ENCODE measurements around the gene FCER2. TPM values are rescaled to one million over a fixed set of nuclear protein-coding genes. Genes with fewer than 3 reads are reported as not detected.

The FCER2 gene
- under 1 TPM in 1 of 2 donors, not detected in 1; 0.14 TPM for total RNA-seq
- not detected for polyA plus RNA-seq

DNA sequence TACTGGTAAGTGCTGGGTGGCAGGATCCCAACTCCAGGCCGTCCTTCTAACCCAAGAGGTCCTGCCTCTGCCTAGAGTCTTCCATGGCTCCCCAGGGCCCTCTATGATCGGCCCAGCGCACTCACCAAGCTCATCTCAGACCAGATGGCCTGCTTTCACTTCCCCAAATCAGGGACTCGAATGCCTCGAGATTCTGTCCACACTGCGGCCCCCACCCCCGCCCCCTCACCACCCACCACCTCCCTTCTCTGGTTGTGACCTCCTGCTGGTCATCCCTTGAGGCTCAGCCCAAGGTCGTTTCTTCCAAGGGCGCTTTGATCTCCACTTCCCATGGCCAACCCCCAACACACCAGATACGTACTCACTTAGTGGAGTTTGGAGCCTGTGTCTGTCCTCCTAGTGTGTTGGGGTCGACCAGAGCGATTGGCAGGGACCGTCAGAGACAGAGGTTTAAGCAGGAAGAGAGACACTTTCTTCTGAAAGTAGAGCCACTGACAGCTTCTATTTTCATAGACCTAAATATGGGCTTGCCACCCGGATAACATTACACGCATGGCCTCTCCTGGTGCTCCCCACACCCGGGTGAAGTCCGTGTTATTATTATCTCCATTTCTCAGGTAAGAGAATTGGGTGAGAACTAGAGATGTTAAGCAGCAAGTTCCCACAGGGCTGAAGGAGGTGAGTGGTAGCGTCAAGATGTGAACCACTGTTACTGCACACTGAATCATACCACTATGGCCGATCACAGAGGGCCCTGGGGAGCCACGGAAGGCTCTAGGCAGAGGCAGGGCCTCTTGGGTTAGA is at the start of gene FCER2:
TSS of gene FCER2 (minus strand) at position 478 of the 804 bp plus-strand sequence. CDS start 2,371 bp downstream, outside the sequence.
- 58% methylated on average over 20 of the region's 20 CpGs for WGBS
- no peak within 1 kb of the TSS for H3K27ac ChIP-seq (ENCODE audit: low read depth in 1 of 2, low read length in 2 of 2)
- H3K4me1 ChIP-seq (ENCODE audit: control insufficient read depth in 4 of 4, insufficient read depth in 4 of 4, low read length in 3 of 4), result no peaks in the 10 kb centered on the region
- TF ChIP-seq GABPA (IDR thresholded peaks at IDR 0.05 in 1 of 2, conservative IDR thresholded peaks at IDR 0.05 in 1 of 2) (no peak), RXRA (IDR thresholded peaks at IDR 0.05) (no peak), TAF1 (conservative IDR thresholded peaks at IDR 0.05) (no peak), RAD21 (IDR thresholded peaks at IDR 0.05) (no peak), JUND (IDR thresholded peaks at IDR 0.05) (no peak), EGR1 (IDR thresholded peaks at IDR 0.05; ENCODE audit: low read depth in 2 of 2) (no peak), FOXA1 (IDR thresholded peaks at IDR 0.05) (no peak), HNF4G (IDR thresholded peaks at IDR 0.05) (no peak), YY1 (IDR thresholded peaks at IDR 0.05) (no peak), HNF4A (conservative IDR thresholded peaks at IDR 0.05) (no peak), MAX (IDR thresholded peaks at IDR 0.05) (no peak), ZBTB33 (IDR thresholded peaks at IDR 0.05) (no peak), FOXA2 (IDR thresholded peaks at IDR 0.05) (no peak)
- TF ChIP-seq, protein P1, sequence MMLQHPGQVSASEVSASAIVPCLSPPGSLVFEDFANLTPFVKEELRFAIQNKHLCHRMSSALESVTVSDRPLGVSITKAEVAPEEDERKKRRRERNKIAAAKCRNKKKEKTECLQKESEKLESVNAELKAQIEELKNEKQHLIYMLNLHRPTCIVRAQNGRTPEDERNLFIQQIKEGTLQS (IDR thresholded peaks at IDR 0.05), result no peak
- TF ChIP-seq, protein P2, sequence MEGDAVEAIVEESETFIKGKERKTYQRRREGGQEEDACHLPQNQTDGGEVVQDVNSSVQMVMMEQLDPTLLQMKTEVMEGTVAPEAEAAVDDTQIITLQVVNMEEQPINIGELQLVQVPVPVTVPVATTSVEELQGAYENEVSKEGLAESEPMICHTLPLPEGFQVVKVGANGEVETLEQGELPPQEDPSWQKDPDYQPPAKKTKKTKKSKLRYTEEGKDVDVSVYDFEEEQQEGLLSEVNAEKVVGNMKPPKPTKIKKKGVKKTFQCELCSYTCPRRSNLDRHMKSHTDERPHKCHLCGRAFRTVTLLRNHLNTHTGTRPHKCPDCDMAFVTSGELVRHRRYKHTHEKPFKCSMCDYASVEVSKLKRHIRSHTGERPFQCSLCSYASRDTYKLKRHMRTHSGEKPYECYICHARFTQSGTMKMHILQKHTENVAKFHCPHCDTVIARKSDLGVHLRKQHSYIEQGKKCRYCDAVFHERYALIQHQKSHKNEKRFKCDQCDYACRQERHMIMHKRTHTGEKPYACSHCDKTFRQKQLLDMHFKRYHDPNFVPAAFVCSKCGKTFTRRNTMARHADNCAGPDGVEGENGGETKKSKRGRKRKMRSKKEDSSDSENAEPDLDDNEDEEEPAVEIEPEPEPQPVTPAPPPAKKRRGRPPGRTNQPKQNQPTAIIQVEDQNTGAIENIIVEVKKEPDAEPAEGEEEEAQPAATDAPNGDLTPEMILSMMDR (IDR thresholded peaks at IDR 0.05; ENCODE audit: low read depth, low read length, missing input control), result no peak
- TF ChIP-seq, protein P3, sequence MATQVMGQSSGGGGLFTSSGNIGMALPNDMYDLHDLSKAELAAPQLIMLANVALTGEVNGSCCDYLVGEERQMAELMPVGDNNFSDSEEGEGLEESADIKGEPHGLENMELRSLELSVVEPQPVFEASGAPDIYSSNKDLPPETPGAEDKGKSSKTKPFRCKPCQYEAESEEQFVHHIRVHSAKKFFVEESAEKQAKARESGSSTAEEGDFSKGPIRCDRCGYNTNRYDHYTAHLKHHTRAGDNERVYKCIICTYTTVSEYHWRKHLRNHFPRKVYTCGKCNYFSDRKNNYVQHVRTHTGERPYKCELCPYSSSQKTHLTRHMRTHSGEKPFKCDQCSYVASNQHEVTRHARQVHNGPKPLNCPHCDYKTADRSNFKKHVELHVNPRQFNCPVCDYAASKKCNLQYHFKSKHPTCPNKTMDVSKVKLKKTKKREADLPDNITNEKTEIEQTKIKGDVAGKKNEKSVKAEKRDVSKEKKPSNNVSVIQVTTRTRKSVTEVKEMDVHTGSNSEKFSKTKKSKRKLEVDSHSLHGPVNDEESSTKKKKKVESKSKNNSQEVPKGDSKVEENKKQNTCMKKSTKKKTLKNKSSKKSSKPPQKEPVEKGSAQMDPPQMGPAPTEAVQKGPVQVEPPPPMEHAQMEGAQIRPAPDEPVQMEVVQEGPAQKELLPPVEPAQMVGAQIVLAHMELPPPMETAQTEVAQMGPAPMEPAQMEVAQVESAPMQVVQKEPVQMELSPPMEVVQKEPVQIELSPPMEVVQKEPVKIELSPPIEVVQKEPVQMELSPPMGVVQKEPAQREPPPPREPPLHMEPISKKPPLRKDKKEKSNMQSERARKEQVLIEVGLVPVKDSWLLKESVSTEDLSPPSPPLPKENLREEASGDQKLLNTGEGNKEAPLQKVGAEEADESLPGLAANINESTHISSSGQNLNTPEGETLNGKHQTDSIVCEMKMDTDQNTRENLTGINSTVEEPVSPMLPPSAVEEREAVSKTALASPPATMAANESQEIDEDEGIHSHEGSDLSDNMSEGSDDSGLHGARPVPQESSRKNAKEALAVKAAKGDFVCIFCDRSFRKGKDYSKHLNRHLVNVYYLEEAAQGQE (IDR thresholded peaks at IDR 0.05), result no peak
- DNase-seq (ENCODE audit: low spot score), result no peak
- no peaks in the 10 kb centered on the region for H3K36me3 ChIP-seq (ENCODE audit: control insufficient read depth in 4 of 4, insufficient read depth in 3 of 4, low read depth in 1 of 4, low read length in 3 of 4)
- H3K9ac ChIP-seq (ENCODE audit: low read depth in 1 of 2, low read length in 2 of 2), result no peak within 1 kb of the TSS
- H3K27me3 ChIP-seq (ENCODE audit: control insufficient read depth in 4 of 4, insufficient read depth in 4 of 4, low read length in 3 of 4), result peaks cover 0 to 4% (median 0%) of the 10 kb centered on the region in 4 donors
- H3K4me3 ChIP-seq (ENCODE audit: low read depth in 1 of 3, low read length in 3 of 3), result no peak within 1 kb of the TSS
- no peaks in the 10 kb centered on the region for H3K9me3 ChIP-seq (ENCODE audit: control insufficient read depth in 4 of 4, low read length in 3 of 4)

Measured in liver (tissue), 9 donors.